GM21360 (cell line): ENCODE measurements around the gene CHCHD3.

ENCODE experiments used
- ATAC-seq: cut with Tn5 transposase; IDR thresholded peaks from one replicate; pipeline ENCODE4 v1.9.1; 2021; ENCODE audit warnings: mild to moderate bottlenecking, moderate library complexity; ENCODE audit not compliant: unreplicated experiment

The CHCHD3 gene

GRCh38 chr7:133081599-133082389 lies at the start of gene CHCHD3:
Gene CHCHD3 (minus strand): TSS chr7:133082090. CDS start chr7:133081937, 153 bp downstream.
- ATAC-seq: peak; percentile 99

- no peak for ATAC-seq
Measured at GRCh38 chr7:133130166-133130565, 48.3 kb upstream of the CHCHD3 start.

GRCh38 chr7:133126422-133126821 lies 44.5 kb upstream of the CHCHD3 start:
- ATAC-seq: no peak

GRCh38 chr7:133124974-133125373 lies 43.1 kb upstream of the CHCHD3 start:
- ATAC-seq: no peak

- no peak for ATAC-seq
Measured at GRCh38 chr7:133121175-133121844, 39.4 kb upstream of the CHCHD3 start.

GRCh38 chr7:133119067-133119466 lies 37.2 kb upstream of the CHCHD3 start:
- ATAC-seq: no peak

- no peak for ATAC-seq
Measured at GRCh38 chr7:133118261-133118660, 36.4 kb upstream of the CHCHD3 start.

GRCh38 chr7:133117452-133117851 lies 35.6 kb upstream of the CHCHD3 start:
- ATAC-seq: no peak

- ATAC-seq: no peak
Measured at GRCh38 chr7:133115596-133115995, 33.7 kb upstream of the CHCHD3 start.

- no peak for ATAC-seq
Measured at GRCh38 chr7:133114519-133114918, 32.6 kb upstream of the CHCHD3 start.

- ATAC-seq: no peak
Measured at GRCh38 chr7:133112976-133113375, 31.1 kb upstream of the CHCHD3 start.

GRCh38 chr7:133112335-133112734 lies 30.4 kb upstream of the CHCHD3 start:
- no peak for ATAC-seq

- no peak for ATAC-seq
Measured at GRCh38 chr7:133110312-133110711, 28.4 kb upstream of the CHCHD3 start.

GRCh38 chr7:133109816-133110215 lies 27.9 kb upstream of the CHCHD3 start:
- ATAC-seq: no peak

- ATAC-seq: no peak
Measured at GRCh38 chr7:133108023-133108422, 26.1 kb upstream of the CHCHD3 start.

GRCh38 chr7:133102276-133103060 lies 20.6 kb upstream of the CHCHD3 start:
- ATAC-seq: no peak

GRCh38 chr7:133099633-133100286 lies 17.9 kb upstream of the CHCHD3 start:
- ATAC-seq: no peak

- no peak for ATAC-seq
Measured at GRCh38 chr7:133095119-133095671, 13.3 kb upstream of the CHCHD3 start.

- ATAC-seq: no peak
Measured at GRCh38 chr7:133091943-133092464, 10.1 kb upstream of the CHCHD3 start.

- ATAC-seq: no peak
Measured at GRCh38 chr7:133082390-133082766, 488 bp upstream of the CHCHD3 start.
